Hematopoietic multipotent progenitor cell treated with erythropoietin and hydrocortisone succinate and interleukin-3 and kit ligand, for 15 days (in vitro differentiated cells): ENCODE data around the gene NPAS2.

Experiments
- DNase-seq: peaks from one replicate; pipeline ENCODE4 v3.0.0-alpha.2; 2015; ENCODE audit warnings: low spot score

The NPAS2 gene

GRCh38 chr2:100793982-100794381 lies 26.0 kb upstream of the NPAS2 start:
- DNase-seq, result no peak

DNA sequence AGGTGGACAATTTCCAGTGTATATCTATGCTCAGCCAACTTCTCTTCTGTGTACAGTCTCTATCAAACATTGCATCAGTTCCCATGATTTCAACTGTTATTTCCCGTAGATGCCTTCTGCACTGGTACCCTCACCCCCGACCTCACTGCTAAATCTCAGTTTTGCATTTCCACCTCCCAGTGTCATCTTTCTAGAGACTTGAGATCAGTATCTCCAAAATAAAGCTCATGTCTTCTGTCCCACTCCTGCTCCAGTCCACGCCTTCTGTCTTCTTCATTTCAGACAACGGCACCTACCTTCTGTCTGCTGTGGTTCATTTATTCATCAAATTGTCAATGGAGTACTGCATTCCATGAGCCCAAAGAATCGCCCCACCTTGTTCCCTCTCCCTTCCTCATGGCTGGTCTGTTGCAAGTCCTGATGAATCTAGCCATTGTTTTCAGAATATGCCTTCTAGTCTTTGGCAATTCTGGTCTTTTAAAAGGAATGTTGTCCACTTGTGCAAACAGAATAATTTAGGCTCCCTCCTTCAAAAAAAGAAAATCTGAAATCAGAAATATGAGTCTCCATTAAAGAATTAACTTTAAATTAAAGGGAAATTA lies 23.3 kb upstream of the NPAS2 start:
- DNase-seq, result no peak

- no peak for DNase-seq
Measured at GRCh38 chr2:100799686-100800085, 20.3 kb upstream of the NPAS2 start.

DNA sequence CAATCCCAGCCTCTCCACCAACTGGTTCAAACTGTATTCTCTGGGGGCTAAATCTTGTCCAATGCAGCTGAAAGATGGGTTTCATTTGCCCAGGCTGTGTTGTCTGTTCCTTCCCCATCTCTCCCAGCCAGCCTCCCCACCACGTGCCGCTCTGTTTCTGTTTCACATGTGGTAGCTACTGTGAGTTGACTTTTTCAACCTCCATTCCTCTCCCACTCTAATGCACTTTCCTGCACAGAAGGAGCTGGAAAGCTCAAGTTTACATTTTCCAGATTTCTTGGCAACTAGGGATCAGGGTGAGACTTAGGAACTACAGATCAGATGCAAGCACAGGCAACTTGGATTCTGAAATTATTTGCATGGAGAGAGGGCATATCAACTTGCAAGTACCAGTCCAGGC lies 19.0 kb upstream of the NPAS2 start:
- DNase-seq, result no peak

- DNase-seq, result no peak
Measured at GRCh38 chr2:100801402-100801801, 18.5 kb upstream of the NPAS2 start.

- no peak for DNase-seq
Measured at GRCh38 chr2:100802066-100802465, 17.9 kb upstream of the NPAS2 start.

- no peak for DNase-seq
Measured at GRCh38 chr2:100803334-100803733, 16.6 kb upstream of the NPAS2 start.

DNA sequence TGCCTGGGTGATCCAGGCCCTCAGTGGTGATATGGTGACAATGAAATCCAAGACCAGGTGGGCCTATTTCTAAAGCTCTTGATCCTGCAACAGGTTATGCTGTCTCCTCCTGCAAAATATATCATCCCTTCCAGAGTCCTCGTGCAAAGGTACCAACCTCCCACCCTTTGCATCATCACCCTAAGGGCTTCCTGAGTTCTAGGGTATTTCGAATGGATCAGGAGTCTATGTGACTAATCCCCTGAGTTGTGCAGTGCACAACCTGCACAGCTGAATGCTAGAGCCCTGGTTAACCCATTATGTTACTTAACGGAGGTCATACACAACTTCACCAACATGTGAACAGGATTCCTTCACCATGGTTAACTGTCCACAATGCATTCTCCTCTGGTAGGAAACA lies 13.4 kb upstream of the NPAS2 start:
- no peak for DNase-seq

DNA sequence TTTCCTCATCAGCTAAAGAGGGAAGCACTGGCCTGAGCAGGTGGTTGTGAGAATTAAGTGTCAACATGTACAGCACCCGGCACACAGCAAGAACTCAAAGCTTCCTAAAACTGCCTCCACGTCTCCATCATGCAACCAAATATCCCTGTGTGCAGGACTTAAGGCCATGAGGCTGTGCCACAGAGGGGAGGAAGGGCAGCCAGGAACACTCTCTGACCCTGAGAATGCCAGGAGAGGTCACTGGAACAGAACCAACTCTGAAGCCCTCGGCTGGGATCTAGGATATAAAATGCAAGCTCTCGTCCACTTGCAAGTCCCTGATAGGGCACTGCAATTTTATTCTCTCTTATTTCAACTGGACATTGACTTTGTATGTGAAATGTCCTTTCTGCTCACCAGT lies 12.2 kb upstream of the NPAS2 start:
- DNase-seq, result no peak

- DNase-seq, result no peak
Measured at GRCh38 chr2:100808582-100808981, 11.4 kb upstream of the NPAS2 start.

DNA sequence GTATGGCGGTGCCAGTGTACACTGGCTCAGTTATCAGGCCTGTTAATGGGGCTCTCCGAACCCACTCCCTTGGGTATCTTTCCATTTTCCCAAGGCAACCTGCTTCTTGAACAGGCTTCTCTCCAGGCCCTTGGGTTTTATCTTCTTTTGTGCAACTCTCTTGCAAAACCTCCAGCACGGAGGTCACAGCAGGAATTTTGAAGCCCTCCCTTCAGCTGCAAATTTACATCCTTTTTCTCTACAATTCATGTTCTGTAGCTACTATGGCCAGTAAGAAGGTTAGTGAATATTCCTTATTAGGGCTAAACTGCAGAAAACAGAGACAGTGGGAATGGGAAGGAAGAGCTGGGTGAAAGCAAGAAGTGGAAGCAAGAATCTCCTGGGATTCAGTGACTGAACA lies 10.4 kb upstream of the NPAS2 start:
- no peak for DNase-seq

GRCh38 chr2:100810603-100811145 lies 9.3 kb upstream of the NPAS2 start:
- DNase-seq, result no peak

DNA sequence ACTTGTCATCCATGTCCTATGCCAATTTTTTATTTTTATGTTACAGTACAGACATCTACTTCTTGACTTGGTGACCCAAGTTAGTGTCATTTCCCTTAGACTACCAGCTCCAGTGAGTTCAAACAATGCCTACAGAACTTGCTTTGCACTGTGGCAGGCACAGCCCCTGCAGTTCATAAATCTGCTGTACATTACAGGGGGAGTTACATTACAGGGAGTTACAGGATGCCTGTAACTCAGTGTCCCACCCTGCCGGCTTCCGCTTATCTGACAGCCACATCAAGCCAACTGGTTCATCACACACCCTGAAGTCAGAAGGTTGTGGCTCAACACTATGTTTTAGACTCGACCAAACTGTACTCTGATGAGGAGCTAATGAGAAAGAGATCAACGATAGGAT lies 7.8 kb upstream of the NPAS2 start:
- DNase-seq, result no peak

GRCh38 chr2:100812573-100812972 lies 7.4 kb upstream of the NPAS2 start:
- no peak for DNase-seq

GRCh38 chr2:100813527-100813926 lies 6.4 kb upstream of the NPAS2 start:
- no peak for DNase-seq

DNA sequence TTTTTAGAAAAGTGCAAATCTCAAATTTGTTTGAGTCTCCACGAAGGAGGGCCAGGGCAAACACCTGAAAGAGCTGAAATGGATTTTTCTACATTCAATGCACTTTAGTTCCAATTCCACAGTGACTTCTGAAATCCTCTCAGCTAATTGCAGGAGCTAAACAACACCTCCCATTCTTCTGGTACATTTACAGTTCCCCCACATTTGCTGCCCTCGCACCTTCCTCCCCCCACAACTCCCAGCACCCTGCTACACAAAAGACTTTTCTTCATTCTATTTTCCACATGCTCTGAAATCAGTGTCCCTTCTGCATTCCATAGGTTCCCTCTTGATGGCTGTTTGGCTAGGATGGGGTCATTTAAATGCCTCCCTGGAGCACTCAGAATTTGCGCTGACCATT lies 5.9 kb upstream of the NPAS2 start:
- DNase-seq, result no peak

DNA sequence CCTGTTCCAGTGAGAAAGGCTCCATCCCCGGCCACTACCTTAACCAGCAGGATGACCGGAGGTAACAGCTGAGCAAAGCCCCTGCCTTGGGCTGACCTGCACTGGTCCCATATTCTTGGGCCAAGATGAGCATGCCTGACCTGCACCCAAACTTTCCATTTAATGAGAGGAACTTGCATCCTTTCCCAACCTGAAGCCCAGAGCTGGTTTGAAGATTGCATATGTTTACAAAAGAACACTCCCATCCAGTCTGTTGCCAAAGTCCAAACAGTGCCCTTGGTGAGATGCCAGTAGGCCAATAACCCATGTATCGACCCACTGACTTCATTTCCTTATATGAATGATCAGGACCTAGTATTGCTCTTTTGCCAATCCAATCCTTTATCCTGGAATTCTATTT lies 5.5 kb upstream of the NPAS2 start:
- DNase-seq, result no peak

GRCh38 chr2:100817388-100817985 lies 2.5 kb upstream of the NPAS2 start:
- no peak for DNase-seq

GRCh38 chr2:100818003-100818605 lies 1.8 kb upstream of the NPAS2 start:
- DNase-seq, result no peak

DNA sequence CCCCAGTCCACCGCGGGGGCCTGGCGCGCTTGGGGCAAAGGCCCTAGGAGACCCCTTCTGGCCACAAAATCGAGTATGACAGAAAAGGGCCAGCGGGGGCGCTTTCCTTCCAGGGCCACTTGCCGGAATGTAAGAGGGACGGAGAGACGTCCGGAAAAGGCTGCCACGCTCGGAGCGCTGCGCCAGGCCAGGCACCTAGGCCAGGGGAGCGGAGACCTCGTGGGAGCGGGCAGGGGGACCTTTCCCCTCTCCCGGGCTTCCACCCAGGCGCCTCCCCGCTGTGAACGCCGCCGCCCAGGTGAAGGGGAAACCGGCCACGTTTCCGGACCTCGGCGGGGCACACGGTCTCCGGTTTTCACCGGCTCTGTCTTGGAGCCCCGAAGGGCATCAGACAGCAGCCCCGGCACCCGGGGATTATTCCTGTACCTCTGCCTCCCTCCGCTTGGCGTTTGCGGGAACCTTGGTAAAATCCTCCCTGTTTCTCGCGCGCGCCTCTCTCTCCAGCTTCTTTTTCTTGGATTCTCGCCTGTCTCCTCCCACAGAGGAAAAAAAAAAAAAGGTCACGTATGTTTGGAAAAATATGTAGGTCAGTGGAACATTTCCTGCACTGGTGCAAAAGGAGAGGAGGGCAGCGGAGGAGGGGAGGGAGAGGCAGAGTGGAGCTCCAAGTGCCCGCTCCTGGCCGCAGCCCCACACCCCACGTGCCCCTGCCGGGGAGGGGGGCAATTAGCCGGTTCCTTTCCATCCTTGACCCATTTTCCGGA lies 1.2 kb upstream of the NPAS2 start:
- no peak for DNase-seq

DNA sequence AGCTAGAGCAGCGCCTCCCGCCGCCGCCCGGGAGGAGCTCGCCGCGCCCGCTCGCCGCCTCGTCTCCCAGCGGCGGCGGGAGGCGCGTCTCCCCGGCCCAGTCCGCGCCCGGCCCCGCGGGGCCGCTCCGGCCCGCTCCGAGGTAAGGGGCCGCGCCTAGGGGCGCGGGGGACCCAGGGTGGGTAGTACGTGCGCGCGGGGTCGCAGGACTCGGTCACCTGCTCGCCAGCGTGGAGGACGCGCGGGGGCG lies 259 bp downstream of the NPAS2 start:
- no peak for DNase-seq

- DNase-seq, result no peak
Measured at GRCh38 chr2:100820523-100821254, 750 bp downstream of the NPAS2 start.
